K562 (cell line): ENCODE measurements around the gene TMEM116. TPM values are rescaled to one million over a fixed set of nuclear protein-coding genes. Genes with fewer than 3 reads are reported as not detected.

Experiments
- ATF1 ChIP-seq, 2 experiments: fragments of 450-650 bp in 1 of 2; IDR thresholded peaks; 2 replicates each; pipeline ENCODE4 v1.6.1; 2016; ENCODE audit warnings: missing compliant biosample characterization in 1 of 2, missing genetic modification characterization in 1 of 2
- COPS2 ChIP-seq: fragments of 450-650 bp; conservative IDR thresholded peaks from 2 replicates; pipeline ENCODE4 v1.6.1; 2016; ENCODE audit warnings: mild to moderate bottlenecking, moderate library complexity
- ETV5 ChIP-seq: sonication (generic); formaldehyde crosslinking; IDR thresholded peaks from 2 replicates; pipeline ENCODE4 v1.4.0; 2020; ENCODE audit warnings: low read depth, mild to moderate bottlenecking, missing genetic modification reagents
- FOXA3 ChIP-seq, 2 experiments: fragments of 450-650 bp in 1 of 2; sonication (generic) in 1 of 2; formaldehyde crosslinking; IDR thresholded peaks in 1 of 2; conservative IDR thresholded peaks in 1 of 2; 2 replicates each; pipeline versions ENCODE4 v1.4.0 to v1.8.0; 2020 to 2022; ENCODE audit warnings: mild to moderate bottlenecking in 2 of 2, missing genetic modification reagents in 1 of 2
- NFE2L1 ChIP-seq: fragments of 450-650 bp; IDR thresholded peaks from 2 replicates; pipeline ENCODE4 v1.6.1; 2016; ENCODE audit warnings: missing genetic modification characterization, low read depth, mild to moderate bottlenecking, missing compliant biosample characterization, moderate library complexity, borderline replicate concordance
- NFYB ChIP-seq: IDR thresholded peaks from 2 replicates; pipeline ENCODE4 v1.6.1; 2011; ENCODE audit warnings: mild to moderate bottlenecking, moderate library complexity; ENCODE audit not compliant: insufficient read length; ENCODE audit errors: extremely low read depth
- RBBP5 ChIP-seq: fragments of 200-600 bp; sonication (generic); IDR thresholded peaks from 2 replicates; pipeline ENCODE4 v1.6.1; 2012; ENCODE audit warnings: borderline replicate concordance, mild to moderate bottlenecking, low read length, control low read depth, inconsistent platforms; ENCODE audit not compliant: insufficient read depth, poor library complexity, severe bottlenecking
- STAT5B ChIP-seq: fragments of 250-450 bp; sonication (Bioruptor Pico); IDR thresholded peaks from 2 replicates; pipeline ENCODE4 v1.8.0; 2021; ENCODE audit warnings: mild to moderate bottlenecking, inconsistent platforms
- YY1 ChIP-seq, 3 experiments: IDR thresholded peaks; 2 replicates each; pipeline ENCODE4 v1.6.1; 2011; ENCODE audit warnings: low read length in 2 of 3, mild to moderate bottlenecking in 2 of 3, moderate library complexity in 2 of 3, borderline replicate concordance in 1 of 3, control low read depth in 1 of 3, low read depth in 1 of 3; ENCODE audit not compliant: insufficient read depth in 3 of 3, insufficient replicate concordance in 2 of 3, control insufficient read depth in 1 of 3, insufficient read length in 1 of 3; ENCODE audit errors: extremely low read depth in 1 of 3
- ZBTB40 ChIP-seq, 2 experiments: fragments of 450-650 bp in 1 of 2; sonication (generic) in 1 of 2; formaldehyde crosslinking in 1 of 2; IDR thresholded peaks; 2 replicates each; pipeline versions ENCODE4 v1.7.1 to v1.9.0; 2016 to 2022; ENCODE audit warnings: inconsistent platforms in 1 of 2, mild to moderate bottlenecking in 1 of 2, missing genetic modification reagents in 1 of 2
- ZFX ChIP-seq: sonication (generic); formaldehyde crosslinking; IDR thresholded peaks from 2 replicates; pipeline ENCODE4 v1.8.0; 2022; ENCODE audit warnings: mild to moderate bottlenecking, missing genetic modification reagents, moderate library complexity
- ZNF766 ChIP-seq: fragments of 200-800 bp; sonication (Bioruptor generic); conservative IDR thresholded peaks from 2 replicates; pipeline ENCODE4 v1.6.1; 2016; ENCODE audit warnings: missing genetic modification characterization, missing compliant biosample characterization
- polyA plus RNA-seq, 8 experiments: library from polyadenylated mRNA; depleted of rRNA in 4 of 8; stranded (reverse) in 5 of 8; unstranded in 3 of 8; fragments of >200 nt; fragmentation: Nextera tagmentation in 2 of 8; fragmentation: Illumina TruSeq in 1 of 8; extraction: Ambion mirVana in 2 of 8; extraction: Trizol in 1 of 8; gene quantifications; 2 replicates each; pipeline versions ENCODE4 v1.2.1 to v1.2.3, GENCODE V29; 2011 to 2014; ENCODE audit warnings: inconsistent platforms in 1 of 8, missing spikeins in 1 of 8
- total RNA-seq, 7 experiments: library from RNA; depleted of rRNA in 6 of 7; stranded (reverse); fragments of >200 nt in 6 of 7; fragmentation: Illumina TruSeq in 2 of 7; extraction: Trizol in 2 of 7; gene quantifications; 2 replicates each; pipeline versions ENCODE4 v1.2.1 to v1.2.3, GENCODE V29; 2011 to 2021; ENCODE audit warnings: low replicate concordance in 1 of 7
- TF ChIP-seq, protein P1 (sequence below): fragments of 250-450 bp; sonication (Bioruptor Pico); IDR thresholded peaks from 2 replicates; pipeline ENCODE4 v1.8.0; 2021; ENCODE audit warnings: borderline replicate concordance, mild to moderate bottlenecking, moderate library complexity; ENCODE audit not compliant: poor library complexity, severe bottlenecking

TMEM116 gene
- total and polyA plus RNA-seq, 9 of the 15 experiments (the other 6 are each of a cell fraction or from before 2014, with no cell fraction given): 5.2 to 78.6 (median 13.9) TPM

DNA sequence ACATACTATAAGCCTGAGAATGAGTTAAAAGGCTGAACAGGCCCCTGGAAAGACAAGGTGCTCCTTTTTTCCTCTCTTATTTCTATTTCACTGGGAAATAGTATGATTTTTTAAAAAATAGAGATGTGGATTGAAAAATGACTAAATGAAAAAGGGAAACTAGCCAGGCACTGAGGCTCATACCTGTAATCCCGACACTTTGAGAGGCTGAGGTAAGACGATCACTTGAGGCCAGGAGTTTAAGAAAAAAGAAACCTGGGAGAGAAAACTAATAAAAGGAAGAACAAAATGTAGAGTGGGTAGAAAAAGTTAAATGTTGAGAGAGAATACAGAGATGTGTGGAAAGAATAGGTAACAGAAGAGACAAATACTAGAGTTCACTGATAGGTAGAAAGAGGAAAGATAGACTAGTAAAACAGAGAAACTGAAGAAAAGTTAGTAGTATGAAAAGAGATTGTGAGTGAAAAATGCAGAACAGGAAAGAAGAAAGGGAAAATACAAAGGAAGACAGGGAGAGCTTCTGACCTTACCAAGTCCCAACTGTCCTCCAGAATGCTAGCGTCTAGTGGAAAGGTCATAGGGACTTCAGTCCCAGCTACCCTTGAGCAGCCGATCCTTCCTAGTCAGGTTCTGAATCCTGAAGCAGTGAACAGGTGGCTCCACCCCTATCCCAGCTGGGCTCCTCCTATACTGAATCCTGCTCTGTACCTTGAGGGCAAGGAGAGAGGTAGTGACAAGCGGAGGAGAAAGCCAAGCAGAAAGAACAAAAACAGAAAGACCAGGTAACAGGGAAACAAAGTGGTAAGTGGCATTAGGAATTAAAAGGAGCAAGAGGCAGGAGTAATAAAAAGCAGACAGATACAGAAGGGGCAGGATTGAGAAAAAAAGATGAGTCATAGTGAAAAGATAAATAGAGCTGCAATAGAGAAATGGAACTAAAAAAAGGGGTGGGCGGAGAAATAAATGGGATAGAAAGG is 7.3 kb downstream of the TMEM116 start (continued):
- peak; percentile 50; the same call in 1 of the 2 replicates for TF ChIP-seq ZBTB40 (IDR thresholded peaks at IDR 0.05)
- no peak for TF ChIP-seq ZBTB40 (CRISPR knock-in tag; IDR thresholded peaks at IDR 0.05)
- TF ChIP-seq ATF1 (CRISPR knock-in tag; IDR thresholded peaks at IDR 0.05): no peak
- TF ChIP-seq ATF1 (tag; IDR thresholded peaks at IDR 0.05): no peak
- no peak; a peak in 1 of 4 replicates for TF ChIP-seq FOXA3 (CRISPR knock-in tag; conservative IDR thresholded peaks at IDR 0.05 in 1 of 2, IDR thresholded peaks at IDR 0.05 in 1 of 2)
- TF ChIP-seq NFE2L1 (tag): peak; percentile 85
- TF ChIP-seq COPS2: no peak
- TF ChIP-seq, protein P1, sequence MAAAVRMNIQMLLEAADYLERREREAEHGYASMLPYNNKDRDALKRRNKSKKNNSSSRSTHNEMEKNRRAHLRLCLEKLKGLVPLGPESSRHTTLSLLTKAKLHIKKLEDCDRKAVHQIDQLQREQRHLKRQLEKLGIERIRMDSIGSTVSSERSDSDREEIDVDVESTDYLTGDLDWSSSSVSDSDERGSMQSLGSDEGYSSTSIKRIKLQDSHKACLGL (CRISPR knock-in tag): no peak
- TF ChIP-seq ETV5 (CRISPR knock-in tag): no peak
- no peak for TF ChIP-seq ZNF766 (CRISPR knock-in tag)
- no peak for TF ChIP-seq STAT5B (CRISPR knock-in tag)
- no peak for TF ChIP-seq RBBP5
- TF ChIP-seq NFYB: no peak
- TF ChIP-seq ZFX (CRISPR knock-in tag): no peak; the same call in 1 of the 2 replicates
- no peak for TF ChIP-seq YY1 (IDR thresholded peaks at IDR 0.05; ENCODE audit: borderline replicate concordance in 1 of 3, control insufficient read depth in 1 of 3, extremely low read depth in 1 of 3, insufficient read depth in 3 of 3, insufficient read length in 1 of 3, insufficient replicate concordance in 2 of 3, low read depth in 1 of 3, low read length in 2 of 3)
